GM06990 (cell line): ENCODE results near the gene PFKL.

Experiments used
- DNase-seq: peaks from one replicate; pipeline ENCODE4 v3.0.0-alpha.2; 2011; ENCODE audit not compliant: insufficient read length; ENCODE audit errors: extremely low read depth
- H3K27me3 ChIP-seq: replicated peaks from 2 replicates; pipeline ENCODE4 v1.6.0; 2011; ENCODE audit warnings: low read length; ENCODE audit not compliant: control insufficient read depth, insufficient read depth
- H3K36me3 ChIP-seq: 2 replicates; pipeline ENCODE4 v1.5.1; 2011; ENCODE audit warnings: low read length; ENCODE audit not compliant: control insufficient read depth, insufficient read depth
- H3K4me3 ChIP-seq: replicated peaks from 2 replicates; pipeline ENCODE4 v1.5.1; 2011; ENCODE audit warnings: low read depth, mild to moderate bottlenecking, control low read depth, low read length
- CTCF ChIP-seq: IDR thresholded peaks from 2 replicates; pipeline ENCODE4 v1.5.1; 2011; ENCODE audit warnings: low read length, control low read depth, mild to moderate bottlenecking, inconsistent platforms; ENCODE audit not compliant: insufficient read depth, poor library complexity, severe bottlenecking

PFKL gene

DNA sequence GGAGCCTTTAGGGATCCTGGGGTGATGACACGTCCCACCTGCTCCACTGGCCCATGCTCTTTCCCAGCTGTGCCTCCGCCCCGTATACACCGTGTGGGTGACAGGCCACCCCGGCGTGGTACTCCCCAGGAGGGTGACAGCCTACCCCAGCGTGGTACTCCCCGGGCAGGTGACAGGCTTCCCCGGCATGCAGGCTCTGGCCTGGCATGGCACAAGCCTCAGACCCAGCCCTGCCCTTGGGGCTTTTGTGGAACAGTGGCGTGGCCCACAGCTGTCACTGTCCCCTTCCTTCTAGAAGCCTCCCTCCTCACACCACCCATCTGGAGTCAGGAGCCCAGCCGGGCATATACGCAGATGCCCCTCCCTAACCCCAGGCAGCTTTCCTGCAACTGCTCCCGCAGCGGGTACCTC lies 4.7 kb upstream of the PFKL start:
- H3K27me3 ChIP-seq: no peaks in the 10 kb centered on the region
- H3K4me3 ChIP-seq: no peak overlapping the region

GRCh38 chr21:44295646-44296045 lies 4.2 kb upstream of the PFKL start:
- no peak for DNase-seq
- Histone ChIP-seq H3K27me3 (no peaks in the 10 kb centered on the region), H3K4me3 (no peak overlapping the region), H3K36me3 (no peaks in the 10 kb centered on the region)
- no peak for TF ChIP-seq CTCF

More for the DNA sequence above, 4.7 kb upstream of the PFKL start:
- TF ChIP-seq CTCF: no peak
- DNase-seq: no peak
- no peaks in the 10 kb centered on the region for H3K36me3 ChIP-seq

- no peak for DNase-seq
- no peaks in the 10 kb centered on the region for H3K27me3 ChIP-seq
- no peak overlapping the region for H3K4me3 ChIP-seq
- no peaks in the 10 kb centered on the region for H3K36me3 ChIP-seq
- TF ChIP-seq CTCF: no peak
Observed at GRCh38 chr21:44296103-44296519, 3.7 kb upstream of the PFKL start.

DNA sequence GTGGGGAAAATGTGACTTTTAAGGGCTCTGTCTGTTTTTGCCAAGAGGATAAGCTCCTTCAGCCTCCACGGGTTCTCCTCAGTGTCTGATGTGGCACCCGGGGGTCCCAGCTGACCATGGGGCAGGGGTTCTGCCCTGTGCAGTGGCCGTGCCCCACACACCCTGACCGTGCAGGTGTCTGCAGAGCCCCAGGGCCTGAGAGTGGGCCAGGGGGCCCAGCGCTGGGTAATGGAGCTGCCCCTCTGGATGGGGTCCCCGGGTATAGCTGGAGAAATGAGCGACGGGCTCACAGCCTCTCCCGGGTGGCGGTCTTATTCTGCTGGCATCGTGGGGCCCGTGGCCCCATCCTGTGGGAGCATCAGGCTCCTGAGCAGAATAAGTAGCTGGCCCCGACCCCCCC lies 2.9 kb upstream of the PFKL start:
- H3K4me3 ChIP-seq: no peak overlapping the region
- no peaks in the 10 kb centered on the region for H3K36me3 ChIP-seq
- DNase-seq: no peak
- no peaks in the 10 kb centered on the region for H3K27me3 ChIP-seq
- TF ChIP-seq CTCF: no peak

DNA sequence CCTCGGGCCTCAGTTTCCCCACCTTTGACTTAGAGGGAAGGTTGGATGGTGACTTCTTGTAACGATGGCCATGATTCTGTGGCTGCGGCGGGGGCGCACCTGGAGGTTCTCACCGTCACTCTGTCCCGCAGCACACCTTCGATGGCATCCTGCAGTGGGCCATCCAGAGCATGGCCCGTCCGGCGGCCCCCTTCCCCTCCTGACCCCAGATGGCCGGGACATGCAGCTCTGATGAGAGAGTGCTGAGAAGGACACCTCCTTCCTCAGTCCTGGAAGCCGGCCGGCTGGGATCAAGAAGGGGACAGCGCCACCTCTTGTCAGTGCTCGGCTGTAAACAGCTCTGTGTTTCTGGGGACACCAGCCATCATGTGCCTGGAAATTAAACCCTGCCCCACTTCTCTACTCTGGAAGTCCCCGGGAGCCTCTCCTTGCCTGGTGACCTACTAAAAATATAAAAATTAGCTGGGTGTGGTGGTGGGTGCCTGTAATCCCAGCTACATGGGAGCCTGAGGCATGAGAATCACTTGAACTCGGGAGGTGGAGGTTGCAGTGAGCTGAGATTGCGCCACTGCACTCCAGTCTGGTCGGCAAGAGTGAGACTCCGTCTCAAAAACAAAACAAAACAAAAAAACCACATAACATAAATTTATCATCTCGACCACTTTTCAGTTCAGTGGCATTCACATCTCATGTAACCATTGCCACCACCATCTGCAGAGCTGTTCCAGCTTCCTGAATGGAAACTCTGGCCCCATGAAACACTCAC lies 2.1 kb upstream of the PFKL start:
- peak; percentile 87 for TF ChIP-seq CTCF
- H3K36me3 ChIP-seq: no peaks in the 10 kb centered on the region; the same call in 1 of the 2 replicates
- H3K27me3 ChIP-seq: no peaks in the 10 kb centered on the region
- H3K4me3 ChIP-seq: no peak overlapping the region
- peak; percentile 72 for DNase-seq
